Liver (tissue), 3 donors: ENCODE results near the gene ACBD7.

Experiments
- ATF3 ChIP-seq: IDR thresholded peaks from 2 replicates; pipeline ENCODE4 v1.6.1; 2016; ENCODE audit warnings: antibody characterized with exemption
- CTCF ChIP-seq: fragments of 150-350 bp; IDR thresholded peaks from 2 replicates; pipeline ENCODE4 v1.5.1; 2017; ENCODE audit warnings: improper control_type of control experiment, low read depth, low read length; ENCODE audit not compliant: missing input control
- FOXA2 ChIP-seq: IDR thresholded peaks from 2 replicates; pipeline ENCODE4 v1.6.1; 2016; ENCODE audit warnings: antibody characterized with exemption
- GABPA ChIP-seq, 2 donors: IDR thresholded peaks in 1 of 2; conservative IDR thresholded peaks in 1 of 2; 2 replicates each; pipeline ENCODE4 v1.6.1; 2016; ENCODE audit warnings: antibody characterized with exemption in 2 of 2, mild to moderate bottlenecking in 1 of 2, moderate library complexity in 1 of 2
- JUND ChIP-seq, 2 donors: IDR thresholded peaks; 2 replicates each; pipeline ENCODE4 v1.6.1; 2016; ENCODE audit warnings: antibody characterized with exemption in 2 of 2
- MAX ChIP-seq: IDR thresholded peaks from 2 replicates; pipeline ENCODE4 v1.6.1; 2016; ENCODE audit warnings: antibody characterized with exemption
- SP1 ChIP-seq: IDR thresholded peaks from 2 replicates; pipeline ENCODE4 v1.6.1; 2018; ENCODE audit warnings: antibody characterized with exemption, mild to moderate bottlenecking
- TAF1 ChIP-seq: conservative IDR thresholded peaks from 2 replicates; pipeline ENCODE4 v1.6.1; 2016; ENCODE audit warnings: antibody characterized with exemption, mild to moderate bottlenecking
- donor health status: healthy.
- donor health status: healthy.

GRCh38 chr10:15068802-15069201 is 19.8 kb downstream of the ACBD7 start:
- TF ChIP-seq CTCF (no peak), JUND (IDR thresholded peaks at IDR 0.05) (no peak), MAX (no peak), ATF3 (no peak), FOXA2 (no peak), SP1 (no peak), GABPA (IDR thresholded peaks at IDR 0.05 in 1 of 2, conservative IDR thresholded peaks at IDR 0.05 in 1 of 2) (no peak), TAF1 (no peak)
